GM10248 (cell line): Measurements from ENCODE around the gene RAB1B.
"Not testable (repeated sequence)": the region's sequence is repeated elsewhere in the genome, so short reads cannot be mapped to it uniquely, and the experiment has no call there.

Source experiments
- CTCF ChIA-PET: fragments of 300-600 bp; sonication (Branson Sonifier 250); formaldehyde crosslinking; extraction: SDS; loops from one replicate; lab custom pipeline; 2021; ENCODE audit warnings: antibody characterized with exemption; lab: Yijun Ruan, JAX
- POLR2A ChIA-PET: fragments of 350-650 bp; sonication (Branson Sonifier 250); formaldehyde crosslinking; extraction: SDS; loops from one replicate; lab custom pipeline; 2020; ENCODE audit warnings: antibody characterized with exemption; lab: Yijun Ruan, JAX
- DNase-seq: peaks from one replicate; pipeline ENCODE4 v3.0.0; 2012; ENCODE audit errors: extremely low spot score
- TF ChIP-seq, protein P1 (sequence below): IDR thresholded peaks from 2 replicates; pipeline ENCODE4 v1.5.1; 2012; ENCODE audit warnings: mild to moderate bottlenecking, low read depth; ENCODE audit errors: extremely low read depth, missing control alignments, control extremely low read depth

The RAB1B gene

DNA sequence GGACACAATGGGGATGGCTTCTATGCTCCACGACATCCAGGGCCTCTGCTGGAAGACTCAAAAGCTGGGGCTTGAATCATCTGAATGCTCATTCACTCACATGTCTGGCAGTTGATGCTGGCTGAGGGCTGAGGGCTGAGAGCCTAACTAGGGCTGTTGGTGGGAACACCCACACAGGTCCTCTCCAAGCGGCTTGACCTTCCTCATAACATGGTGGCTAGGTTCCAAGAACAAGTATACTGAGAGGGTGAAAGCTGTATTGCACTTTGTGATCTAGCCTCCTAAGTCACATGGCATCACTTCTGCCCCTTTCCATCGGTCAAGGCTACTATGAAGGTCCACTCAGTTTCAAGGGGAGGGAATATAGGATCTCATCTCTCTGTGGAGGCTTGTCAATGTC lies 30.7 kb downstream of the RAB1B start:
- no peak for DNase-seq
- TF ChIP-seq, protein P1, sequence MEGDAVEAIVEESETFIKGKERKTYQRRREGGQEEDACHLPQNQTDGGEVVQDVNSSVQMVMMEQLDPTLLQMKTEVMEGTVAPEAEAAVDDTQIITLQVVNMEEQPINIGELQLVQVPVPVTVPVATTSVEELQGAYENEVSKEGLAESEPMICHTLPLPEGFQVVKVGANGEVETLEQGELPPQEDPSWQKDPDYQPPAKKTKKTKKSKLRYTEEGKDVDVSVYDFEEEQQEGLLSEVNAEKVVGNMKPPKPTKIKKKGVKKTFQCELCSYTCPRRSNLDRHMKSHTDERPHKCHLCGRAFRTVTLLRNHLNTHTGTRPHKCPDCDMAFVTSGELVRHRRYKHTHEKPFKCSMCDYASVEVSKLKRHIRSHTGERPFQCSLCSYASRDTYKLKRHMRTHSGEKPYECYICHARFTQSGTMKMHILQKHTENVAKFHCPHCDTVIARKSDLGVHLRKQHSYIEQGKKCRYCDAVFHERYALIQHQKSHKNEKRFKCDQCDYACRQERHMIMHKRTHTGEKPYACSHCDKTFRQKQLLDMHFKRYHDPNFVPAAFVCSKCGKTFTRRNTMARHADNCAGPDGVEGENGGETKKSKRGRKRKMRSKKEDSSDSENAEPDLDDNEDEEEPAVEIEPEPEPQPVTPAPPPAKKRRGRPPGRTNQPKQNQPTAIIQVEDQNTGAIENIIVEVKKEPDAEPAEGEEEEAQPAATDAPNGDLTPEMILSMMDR, result no peak
- CTCF ChIA-PET, result interaction anchor here (0.7 to 8.7 kb wide), 3 partner anchors 12 to 40 kb away, joined by 3 to 81 read pairs (median 6); no protein-coding TSS in a partner anchor
- POLR2A ChIA-PET, result no interaction called here

DNA sequence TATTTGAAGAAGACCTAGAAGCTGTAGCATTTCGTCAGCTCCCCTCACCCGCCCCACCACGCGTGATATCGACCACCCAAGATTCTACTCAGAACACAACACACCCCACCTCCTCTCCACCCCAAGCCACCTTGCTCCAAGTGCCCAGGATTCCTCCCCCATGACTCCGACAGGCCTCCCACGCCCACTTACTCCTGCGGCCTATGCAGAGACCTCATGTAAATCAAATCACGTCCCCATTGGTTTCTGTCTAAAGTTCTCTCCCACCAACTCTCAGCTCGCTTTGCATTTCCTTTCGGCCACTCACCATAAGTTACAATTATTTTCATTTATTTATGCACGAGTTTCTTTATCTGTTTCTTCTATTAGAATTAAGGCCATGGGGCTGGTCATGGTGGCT lies 34.2 kb downstream of the RAB1B start:
- POLR2A ChIA-PET, result no interaction called here
- CTCF ChIA-PET, result interaction anchor here (1.3 to 8.7 kb wide), 3 partner anchors 9 to 20 kb away, joined by 3 to 81 read pairs (median 5); no protein-coding TSS in a partner anchor
- no peak for DNase-seq
- TF ChIP-seq, protein P1, result no peak

DNA sequence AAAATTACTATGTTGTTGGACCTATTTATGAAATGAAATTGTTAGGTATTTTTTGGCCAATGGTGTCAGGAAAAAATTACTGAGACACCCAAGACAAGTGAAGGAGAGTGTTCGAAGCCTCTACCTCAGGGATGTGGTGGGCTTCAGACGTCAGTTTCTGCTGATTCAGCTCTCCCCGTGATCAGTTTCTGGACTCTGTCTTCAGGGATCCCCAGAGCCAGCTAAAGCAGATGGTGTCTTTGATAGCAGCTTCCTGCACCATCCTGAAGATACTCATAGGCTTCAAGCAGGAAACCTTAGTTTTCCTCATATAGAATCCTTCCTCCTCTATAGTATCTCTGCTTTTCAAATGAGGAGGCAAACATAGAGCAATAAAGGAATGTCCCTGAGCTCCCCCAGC lies 41.0 kb downstream of the RAB1B start:
- CTCF ChIA-PET, result interaction anchor here (1.0 to 5.9 kb wide), 7 partner anchors 11 to 80 kb away, joined by 3 to 126 read pairs (median 43); partner anchors contain the start of genes RIN1 and SLC29A2

DNA sequence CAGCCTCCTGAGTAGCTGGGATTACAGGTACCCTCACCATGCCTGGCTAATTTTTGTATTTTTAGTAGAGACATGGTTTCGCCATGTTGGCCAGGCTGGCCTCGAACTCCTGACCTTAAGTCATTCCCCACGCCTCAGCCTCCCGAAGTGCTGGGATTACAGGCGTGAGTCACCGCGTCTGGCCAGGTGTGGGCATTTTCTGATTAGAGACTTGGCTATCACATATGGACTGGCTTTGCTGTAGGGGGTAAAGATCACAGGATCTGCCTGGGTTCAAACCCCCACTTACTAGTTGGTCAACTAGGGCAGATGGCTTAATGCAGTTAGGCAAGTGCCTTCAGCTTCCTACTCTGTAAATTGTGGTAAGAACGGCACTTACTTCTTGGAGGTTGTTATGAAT lies 41.9 kb downstream of the RAB1B start:
- DNase-seq, result no peak
- ChIA-PET CTCF (interaction anchor here (1.1 to 5.9 kb wide), 6 partner anchors 11 to 79 kb away, joined by 3 to 126 read pairs (median 45); partner anchors contain the start of genes RIN1 and SLC29A2), POLR2A (no interaction called here)
- TF ChIP-seq, protein P1, result no peak

More for the DNA sequence above, 41.0 kb downstream of the RAB1B start:
- POLR2A ChIA-PET, result no interaction called here
- no peak for DNase-seq
- TF ChIP-seq, protein P1, result no peak

DNA sequence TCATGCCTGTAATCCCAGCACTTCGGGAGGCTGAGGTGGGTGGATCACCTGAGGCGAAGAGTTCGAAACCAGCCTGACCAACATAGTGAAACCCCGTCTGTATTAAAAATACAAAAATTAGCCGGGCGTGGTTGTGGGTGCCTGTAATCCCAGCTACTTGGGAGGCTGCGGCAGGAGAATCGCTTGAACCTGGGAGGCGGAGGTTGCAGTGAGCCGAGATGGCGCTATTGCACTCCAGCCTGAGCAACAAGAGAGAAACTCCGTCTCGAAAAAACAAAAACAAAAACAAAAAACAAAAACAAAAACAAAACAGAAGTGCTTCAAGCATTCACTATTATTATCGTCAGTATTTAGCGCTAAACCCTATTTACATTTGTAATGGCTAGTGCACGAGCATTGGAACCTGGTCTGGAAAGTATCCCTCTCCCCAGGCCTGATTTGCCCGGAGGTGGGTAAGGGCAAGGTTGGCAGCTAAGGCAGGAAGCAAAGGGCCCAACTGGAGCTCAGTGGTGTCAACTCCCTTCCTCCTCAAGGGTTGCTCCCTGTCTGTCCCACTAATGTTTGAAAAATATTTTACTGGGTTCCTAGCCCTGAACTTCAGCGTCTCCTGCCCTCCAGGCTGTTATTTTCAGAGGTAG lies 42.5 kb downstream of the RAB1B start:
- CTCF ChIA-PET, result interaction anchor here (0.6 to 5.9 kb wide), 28 partner anchors 11 to 114 kb away, joined by 3 to 126 read pairs (median 7); partner anchors contain the start of genes BRMS1, NPAS4, RIN1 and TMEM151A
- POLR2A ChIA-PET, DNase-seq: not testable (repeated sequence)

DNA sequence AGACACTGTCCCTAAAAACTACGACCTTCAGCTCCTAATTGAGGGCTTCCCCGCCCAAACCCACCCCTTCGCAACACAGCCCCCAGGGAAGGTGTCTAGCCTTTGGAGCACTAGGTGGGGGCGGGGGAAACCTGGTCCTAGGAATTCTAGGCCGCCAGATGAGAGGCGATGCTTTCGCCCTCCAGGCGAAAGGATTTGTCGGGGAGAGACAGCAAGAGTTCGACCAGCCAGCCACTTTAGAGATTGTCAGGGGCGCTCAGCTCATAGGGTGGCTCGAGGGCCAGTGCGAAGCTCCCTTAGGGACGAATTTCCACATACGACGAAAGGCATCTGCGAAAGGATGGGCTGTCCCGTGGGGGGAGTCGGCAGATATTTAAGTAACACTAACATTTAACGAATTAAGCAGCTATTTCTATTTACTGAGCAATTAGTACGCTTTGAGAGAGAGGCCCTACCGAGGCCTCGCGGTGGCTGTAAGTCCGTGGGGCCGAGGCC lies 43.1 kb downstream of the RAB1B start:
- POLR2A ChIA-PET, result interaction anchor here (0.6 to 1.6 kb wide), 3 partner anchors 22 to 387 kb away, joined by 3 to 14 read pairs (median 3); partner anchors contain the start of genes RBM4B and YIF1A
- CTCF ChIA-PET, result interaction anchor here (0.6 to 5.9 kb wide), 28 partner anchors 10 to 113 kb away, joined by 3 to 126 read pairs (median 7); partner anchors contain the start of genes BRMS1, NPAS4, RIN1 and TMEM151A
- TF ChIP-seq, protein P1, result peak; percentile 87

More for the DNA sequence above, 43.1 kb downstream of the RAB1B start:
- no peak for DNase-seq
